ENCODE data around the gene VASH1. TPM values are rescaled to one million over a fixed set of nuclear protein-coding genes. Genes with fewer than 3 reads are reported as not detected.
A peak's percentile ranks its signal among the peaks of the same experiment; 100 is the strongest.

VASH1 gene
- total RNA-seq, 2 experiments from 2014 or later: 1.7 to 2.2 TPM

DNA sequence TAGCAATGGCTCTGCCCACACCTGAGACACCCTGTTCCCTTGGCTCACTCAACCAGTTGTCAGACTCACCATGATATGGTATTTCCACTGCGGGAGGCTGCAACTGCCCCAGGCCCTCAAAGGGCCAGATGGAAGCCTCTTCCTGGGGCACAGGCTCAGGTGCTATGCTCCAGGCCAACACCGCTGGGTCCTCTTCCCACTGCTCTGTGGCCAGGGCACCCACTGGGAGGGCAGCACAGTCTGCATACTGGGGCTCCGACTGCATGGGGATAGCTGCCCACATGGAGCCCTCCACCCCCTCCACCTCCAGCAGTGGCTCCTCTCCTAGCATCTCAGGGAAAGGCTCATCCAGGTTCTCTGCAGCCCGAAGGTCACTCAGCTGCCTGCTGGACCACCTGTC lies 47.7 kb downstream of the VASH1 start:
- H3K4me1 Mint-ChIP-seq (ENCODE audit: low read depth): peaks cover 23% of the 10 kb centered on the region
- H3K27me3 Mint-ChIP-seq: no peaks in the 10 kb centered on the region
- CTCF ChIA-PET: interaction anchor here (4.8 kb wide), 1 partner anchor 24 kb away, joined by 36 read pairs; no protein-coding TSS in a partner anchor
- no peak for TF ChIP-seq CTCF (IDR thresholded peaks at IDR 0.05)
- intact Hi-C loops (cut with micrococcal nuclease): no loop called here
- POLR2A ChIA-PET: interaction anchor here (0.7 kb wide), 1 partner anchor 40 kb away, joined by 3 read pairs; no protein-coding TSS in a partner anchor
- H3K4me3 Mint-ChIP-seq: no peak overlapping the region
- ATAC-seq: no peak
- DNase-seq: no peak
- no peak overlapping the region for H3K27ac Mint-ChIP-seq
- H3K9me3 Mint-ChIP-seq: no peaks in the 10 kb centered on the region
- peaks cover 39% of the 10 kb centered on the region for H3K36me3 Mint-ChIP-seq (ENCODE audit: low read depth)

DNA sequence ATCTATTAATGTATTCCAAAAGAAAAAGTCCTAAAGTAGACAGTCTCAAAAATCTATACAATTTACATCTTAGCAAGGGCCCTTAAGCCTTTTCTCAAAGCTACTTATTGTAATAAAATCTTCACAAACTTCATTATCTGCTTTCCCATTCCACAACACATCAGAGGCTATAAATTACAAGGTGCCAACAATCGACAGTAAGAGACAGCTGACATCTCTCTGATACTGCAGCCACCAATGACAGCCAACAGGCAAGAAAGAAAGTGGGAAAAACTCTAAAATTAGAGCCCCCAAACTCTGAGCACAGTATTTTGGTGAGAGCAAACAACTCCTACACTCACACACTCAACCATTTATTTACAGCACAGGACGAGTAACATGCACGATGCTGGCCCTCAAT lies 49.3 kb downstream of the VASH1 start:
- POLR2A ChIA-PET: interaction anchor here (0.6 kb wide), 1 partner anchor 905 kb away, joined by 3 read pairs; no protein-coding TSS in a partner anchor

GRCh38 chr14:76810953-76811400 lies 49.7 kb downstream of the VASH1 start:
- peak overlapping the region; percentile 86 for H3K4me3 Mint-ChIP-seq
- peaks cover 22% of the 10 kb centered on the region for H3K36me3 Mint-ChIP-seq (ENCODE audit: low read depth)
- no peaks in the 10 kb centered on the region for H3K9me3 Mint-ChIP-seq
- peak overlapping the region; percentile 6 for H3K27ac Mint-ChIP-seq
- H3K27me3 Mint-ChIP-seq: no peaks in the 10 kb centered on the region
- POLR2A ChIA-PET: interaction anchor here (0.6 kb wide), 1 partner anchor 904 kb away, joined by 3 read pairs; no protein-coding TSS in a partner anchor
- intact Hi-C loops (cut with micrococcal nuclease): no loop called here
- CTCF ChIA-PET: interaction anchor here (0.6 to 4.8 kb wide), 8 partner anchors 8 to 243 kb away, joined by 3 to 36 read pairs (median 3); no protein-coding TSS in a partner anchor
- ATAC-seq: peak; percentile 22
- TF ChIP-seq CTCF (IDR thresholded peaks at IDR 0.05): peak; percentile 56
- peaks cover 23% of the 10 kb centered on the region for H3K4me1 Mint-ChIP-seq (ENCODE audit: low read depth)
- DNase-seq: peak; percentile 27

More for the DNA sequence above, 49.3 kb downstream of the VASH1 start:
- CTCF ChIA-PET: interaction anchor here (0.6 to 4.8 kb wide), 9 partner anchors 8 to 260 kb away, joined by 3 to 36 read pairs (median 3); no protein-coding TSS in a partner anchor
- Mint-ChIP-seq H3K27ac (peak overlapping the region; percentile 6), H3K4me1 (ENCODE audit: low read depth) (peaks cover 23% of the 10 kb centered on the region), H3K9me3 (no peaks in the 10 kb centered on the region), H3K4me3 (peak overlapping the region; percentile 86), H3K36me3 (ENCODE audit: low read depth) (peaks cover 25% of the 10 kb centered on the region), H3K27me3 (no peaks in the 10 kb centered on the region)
- intact Hi-C loops (cut with micrococcal nuclease): no loop called here
- no peak for TF ChIP-seq CTCF (IDR thresholded peaks at IDR 0.05)
- no peak for DNase-seq
- no peak for ATAC-seq

GRCh38 chr14:76811561-76811960 lies 50.3 kb downstream of the VASH1 start:
- no peak for DNase-seq
- POLR2A ChIA-PET: interaction anchor here (0.8 to 1.4 kb wide), 3 partner anchors 8 to 102 kb away, joined by 3 to 6 read pairs (median 3); no protein-coding TSS in a partner anchor
- Mint-ChIP-seq H3K27ac (peak overlapping the region; percentile 84), H3K9me3 (no peaks in the 10 kb centered on the region), H3K4me1 (ENCODE audit: low read depth) (peaks cover 23% of the 10 kb centered on the region), H3K27me3 (no peaks in the 10 kb centered on the region), H3K4me3 (peak overlapping the region; percentile 86), H3K36me3 (ENCODE audit: low read depth) (peaks cover 22% of the 10 kb centered on the region)
- CTCF ChIA-PET: interaction anchor here (0.9 to 4.8 kb wide), 9 partner anchors 9 to 242 kb away, joined by 3 to 36 read pairs (median 3); no protein-coding TSS in a partner anchor
- intact Hi-C loops (cut with micrococcal nuclease): no loop called here
- TF ChIP-seq CTCF (IDR thresholded peaks at IDR 0.05): no peak
- no peak for ATAC-seq

DNA sequence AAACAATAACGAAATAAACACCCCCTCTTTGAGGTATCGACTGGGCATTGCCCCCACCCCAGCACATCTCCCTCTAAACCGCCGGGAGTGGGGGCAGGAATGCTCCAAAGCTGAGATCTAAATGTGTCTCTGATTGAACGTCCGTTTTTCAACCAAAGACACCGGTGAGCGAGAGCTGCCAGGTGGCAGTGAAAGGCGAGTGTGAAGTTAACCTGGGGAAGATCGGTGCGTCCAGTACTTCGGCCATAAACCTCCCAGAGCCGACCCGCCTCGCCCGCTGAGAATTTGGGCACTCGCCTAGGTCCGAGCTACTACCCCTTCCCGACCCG lies 50.8 kb downstream of the VASH1 start:
- H3K9me3 Mint-ChIP-seq: no peaks in the 10 kb centered on the region
- CTCF ChIA-PET: interaction anchor here (0.9 to 4.8 kb wide), 5 partner anchors 27 to 111 kb away, joined by 3 to 36 read pairs (median 4); no protein-coding TSS in a partner anchor
- H3K4me3 Mint-ChIP-seq: peak overlapping the region; percentile 86
- DNase-seq (peak; percentile 21), ATAC-seq (no peak)
- TF ChIP-seq CTCF (IDR thresholded peaks at IDR 0.05): no peak
- H3K36me3 Mint-ChIP-seq (ENCODE audit: low read depth): peaks cover 18% of the 10 kb centered on the region
- peaks cover 23% of the 10 kb centered on the region for H3K4me1 Mint-ChIP-seq (ENCODE audit: low read depth)
- H3K27ac Mint-ChIP-seq: peak overlapping the region; percentile 84
- intact Hi-C loops (cut with micrococcal nuclease): no loop called here
- POLR2A ChIA-PET: interaction anchor here (0.6 to 2.1 kb wide), 6 partner anchors 9 to 102 kb away, joined by 3 to 6 read pairs (median 3); no protein-coding TSS in a partner anchor
- no peaks in the 10 kb centered on the region for H3K27me3 Mint-ChIP-seq

Measured in activated CD8-positive, alpha-beta T cell treated with anti-CD3 and anti-CD28 coated beads for 36 hours (primary cell).